Stimulated activated CD8-positive, alpha-beta memory T cell treated with anti-CD3 and anti-CD28 coated beads, Interleukin-12 subunit alpha, Interleukin-12 subunit beta, amount 100 ng/mL, for 4 hours (primary cell): Measurements from ENCODE around the gene RCAN2.

ENCODE experiments used
- DNase-seq: peaks from one replicate; pipeline ENCODE4 v3.0.0-alpha.2; 2020; ENCODE audit warnings: low read depth

The RCAN2 gene

GRCh38 chr6:46491201-46491627 lies at the start of gene RCAN2:
Gene RCAN2 (minus strand): TSS chr6:46491449.
- peak; percentile 8 for DNase-seq

- DNase-seq = no peak
Measured at GRCh38 chr6:46539866-46540265, 48.6 kb upstream of the RCAN2 start.

- DNase-seq = no peak
Measured at GRCh38 chr6:46538800-46539480, 47.7 kb upstream of the RCAN2 start.

GRCh38 chr6:46530896-46531295 lies 39.6 kb upstream of the RCAN2 start:
- DNase-seq = no peak

GRCh38 chr6:46528961-46529750 lies 37.9 kb upstream of the RCAN2 start:
- DNase-seq = no peak

- no peak for DNase-seq
Measured at GRCh38 chr6:46526607-46527006, 35.4 kb upstream of the RCAN2 start.

- no peak for DNase-seq
Measured at GRCh38 chr6:46525583-46525982, 34.3 kb upstream of the RCAN2 start.

- DNase-seq = no peak
Measured at GRCh38 chr6:46521464-46521971, 30.3 kb upstream of the RCAN2 start.

GRCh38 chr6:46517202-46517601 lies 26.0 kb upstream of the RCAN2 start:
- no peak for DNase-seq

- DNase-seq = no peak
Measured at GRCh38 chr6:46513533-46513932, 22.3 kb upstream of the RCAN2 start.

- no peak for DNase-seq
Measured at GRCh38 chr6:46511320-46511719, 20.1 kb upstream of the RCAN2 start.

- DNase-seq = no peak
Measured at GRCh38 chr6:46510651-46511050, 19.4 kb upstream of the RCAN2 start.

- DNase-seq = no peak
Measured at GRCh38 chr6:46509981-46510510, 18.8 kb upstream of the RCAN2 start.

- DNase-seq = no peak
Measured at GRCh38 chr6:46509063-46509462, 17.8 kb upstream of the RCAN2 start.

- DNase-seq = no peak
Measured at GRCh38 chr6:46507426-46507825, 16.2 kb upstream of the RCAN2 start.

GRCh38 chr6:46505693-46506512 lies 14.7 kb upstream of the RCAN2 start:
- no peak for DNase-seq

- DNase-seq = no peak
Measured at GRCh38 chr6:46504242-46504641, 13.0 kb upstream of the RCAN2 start.

- no peak for DNase-seq
Measured at GRCh38 chr6:46502486-46503119, 11.4 kb upstream of the RCAN2 start.

- no peak for DNase-seq
Measured at GRCh38 chr6:46501136-46502089, 10.2 kb upstream of the RCAN2 start.

GRCh38 chr6:46500382-46500781 lies 9.1 kb upstream of the RCAN2 start:
- DNase-seq = no peak
